GM23338 (cell line): ENCODE measurements around the gene RPS6KB1. TPM values are rescaled to one million over a fixed set of nuclear protein-coding genes. Genes with fewer than 3 reads are reported as not detected.
"Not testable (repeated sequence)": the region's sequence is repeated elsewhere in the genome, so short reads cannot be mapped to it uniquely, and the experiment has no call there.

Experiments used
- ATAC-seq: fragments of 200-7000 bp; cut with Tn5 transposase; 3 replicates; pipeline ENCODE4 v1.9.1; 2020
- DNase-seq: peaks from one replicate; pipeline ENCODE4 v3.0.0-alpha.2; 2015; ENCODE audit warnings: low spot score
- H2AFZ ChIP-seq: fragments of 200-600 bp; sonication (generic); 2 replicates; pipeline ENCODE4 v1.8.0; 2016; ENCODE audit warnings: antibody characterized with exemption, mild to moderate bottlenecking, moderate library complexity
- H3F3A ChIP-seq: fragments of 200-600 bp; sonication (generic); replicated peaks from 2 replicates; pipeline ENCODE4 v1.8.0; 2017; ENCODE audit warnings: antibody characterized with exemption, mixed run types, low read depth
- H3K27ac ChIP-seq: fragments of 200-600 bp; sonication (generic); 2 replicates; pipeline ENCODE4 v1.6.1; 2016; ENCODE audit warnings: low read depth
- H3K27me3 ChIP-seq: fragments of 200-600 bp; sonication (generic); 2 replicates; pipeline ENCODE4 v1.8.0; 2016; ENCODE audit warnings: mild to moderate bottlenecking, mixed run types, moderate library complexity; ENCODE audit not compliant: insufficient read depth
- H3K36me3 ChIP-seq: fragments of 200-600 bp; sonication (generic); 2 replicates; pipeline ENCODE4 v1.8.0; 2016; ENCODE audit warnings: mild to moderate bottlenecking; ENCODE audit not compliant: insufficient read depth
- H3K4me1 ChIP-seq: fragments of 200-600 bp; sonication (generic); 2 replicates; pipeline ENCODE4 v1.8.0; 2016; ENCODE audit warnings: mild to moderate bottlenecking, moderate library complexity; ENCODE audit not compliant: insufficient read depth
- H3K4me2 ChIP-seq: fragments of 200-600 bp; sonication (generic); 2 replicates; pipeline ENCODE4 v1.7.1; 2017; ENCODE audit warnings: mixed run types
- H3K4me3 ChIP-seq: fragments of 200-600 bp; sonication (generic); 2 replicates; pipeline ENCODE4 v1.6.1; 2016; ENCODE audit warnings: mixed run types
- H3K79me2 ChIP-seq: fragments of 200-600 bp; sonication (generic); replicated peaks from 2 replicates; pipeline ENCODE4 v1.8.0; 2017; ENCODE audit warnings: mild to moderate bottlenecking; ENCODE audit not compliant: insufficient read depth
- H3K9me2 ChIP-seq: fragments of 200-600 bp; sonication (generic); 2 replicates; pipeline ENCODE4 v1.8.0; 2017; ENCODE audit not compliant: insufficient read depth
- H4K20me1 ChIP-seq: fragments of 200-600 bp; sonication (generic); replicated peaks from 2 replicates; pipeline ENCODE4 v1.8.0; 2017; ENCODE audit warnings: mild to moderate bottlenecking; ENCODE audit not compliant: insufficient read depth
- H3K27ac Mint-ChIP-seq: 2 replicates; pipeline ENCODE4 v1.8.0; 2020; ENCODE audit warnings: inconsistent platforms, mild to moderate bottlenecking, moderate library complexity, mixed read lengths
- H3K27me3 Mint-ChIP-seq: 3 replicates; pipeline ENCODE4 v1.8.0; 2022; ENCODE audit warnings: low read depth, mild to moderate bottlenecking, moderate library complexity, mixed read lengths, inconsistent platforms; ENCODE audit not compliant: insufficient read depth, poor library complexity
- H3K36me3 Mint-ChIP-seq: 3 replicates; pipeline ENCODE4 v1.8.0; 2021; ENCODE audit warnings: low read depth, mild to moderate bottlenecking, inconsistent platforms, moderate library complexity, mixed read lengths
- H3K4me1 Mint-ChIP-seq: 3 replicates; pipeline ENCODE4 v1.8.0; 2020; ENCODE audit warnings: mild to moderate bottlenecking, inconsistent platforms, mixed read lengths
- H3K4me3 Mint-ChIP-seq: 3 replicates; pipeline ENCODE4 v1.8.0; 2021; ENCODE audit warnings: moderate library complexity, mild to moderate bottlenecking, inconsistent platforms, mixed read lengths
- H3K9me3 Mint-ChIP-seq: 3 replicates; pipeline ENCODE4 v1.8.0; 2020; ENCODE audit warnings: moderate library complexity, mild to moderate bottlenecking, inconsistent platforms, mixed read lengths
- CREB1 ChIP-seq: fragments of 250-450 bp; sonication (Bioruptor Pico); IDR thresholded peaks from 2 replicates; pipeline ENCODE4 v1.5.0; 2020; ENCODE audit warnings: low read depth, mild to moderate bottlenecking, moderate library complexity
- ETS1 ChIP-seq: IDR thresholded peaks from 2 replicates; pipeline ENCODE4 v1.6.1; 2016; ENCODE audit warnings: antibody characterized with exemption
- EZH2 ChIP-seq: fragments of 200-600 bp; sonication (generic); IDR thresholded peaks from one replicate; pipeline ENCODE4 v1.8.0; 2017; ENCODE audit warnings: antibody characterized with exemption, mild to moderate bottlenecking, low read depth; ENCODE audit not compliant: unreplicated experiment
- POLR2AphosphoS5 ChIP-seq: IDR thresholded peaks from 2 replicates; pipeline ENCODE4 v1.6.1; 2016; ENCODE audit warnings: antibody characterized with exemption, low read depth
- ZNF331 ChIP-seq: fragments of 250-450 bp; sonication (Bioruptor Pico); IDR thresholded peaks from 2 replicates; pipeline ENCODE4 v1.5.0; 2020; ENCODE audit warnings: low read depth, mild to moderate bottlenecking, moderate library complexity
- ZNF462 ChIP-seq: fragments of 250-450 bp; sonication (Bioruptor Pico); IDR thresholded peaks from 2 replicates; pipeline ENCODE4 v1.5.0; 2020; ENCODE audit warnings: mild to moderate bottlenecking, moderate library complexity
- polyA plus RNA-seq: library from polyadenylated mRNA; unstranded; fragments of >200 nt; fragmentation: Nextera tagmentation; extraction: Ambion mirVana; gene quantifications from 2 replicates; pipeline ENCODE4 v1.2.1, GENCODE V29; 2016
- total RNA-seq: library from RNA; depleted of rRNA; stranded (reverse); fragments of >200 nt; shearing (Covaris generic); gene quantifications from 2 replicates; pipeline ENCODE4 v1.2.3, GENCODE V29; 2014

RPS6KB1 gene
- total and polyA plus RNA-seq, 2 experiments from 2014 or later, result 19.5 to 21.7 TPM

GRCh38 chr17:59963738-59964481, 71.0 kb downstream of the RPS6KB1 start (continued):
- TF ChIP-seq ZNF462 (CRISPR knock-in tag) (no peak), EZH2 (no peak), POLR2AphosphoS5 (no peak), ZNF331 (CRISPR knock-in tag) (no peak), ETS1 (no peak)

- Histone ChIP-seq H3K4me2 (peak within 1 kb of the TSS; percentile 93), H2AFZ (peak within 1 kb of the TSS; percentile 100), H3K27ac (no peak within 1 kb of the TSS), H4K20me1 (no peaks in the 10 kb centered on the region), H3K9me2 (no peaks in the 10 kb centered on the region), H3K79me2 (no peaks in the 10 kb centered on the region), H3K36me3 (no peaks in the 10 kb centered on the region), H3K27me3 (peaks cover 20% of the 10 kb centered on the region), H3K4me3 (peak within 1 kb of the TSS; percentile 95), H3K4me1 (no peaks in the 10 kb centered on the region), H3F3A (peaks cover 7% of the 10 kb centered on the region; the same call in 1 of the 2 replicates)
- Mint-ChIP-seq H3K9me3 (no peaks in the 10 kb centered on the region; the same call in 2 of the 3 replicates), H3K4me1 (peaks cover 6% of the 10 kb centered on the region; the same call in 2 of the 3 replicates), H3K27me3 (peaks cover 13% of the 10 kb centered on the region), H3K4me3 (peak within 1 kb of the TSS; percentile 79), H3K36me3 (no peaks in the 10 kb centered on the region), H3K27ac (no peak within 1 kb of the TSS)
- DNase-seq (peak; percentile 94), ATAC-seq (peak; percentile 93)
- TF ChIP-seq POLR2AphosphoS5 (peak; percentile 62), CREB1 (CRISPR knock-in tag) (no peak)
Observed at GRCh38 chr17:59964482-59965328, 71.8 kb downstream of the RPS6KB1 start, which contains the start of gene RNFT1. Gene RNFT1 (minus strand): TSS chr17:59964740. CDS start chr17:59964663, 77 bp downstream.

- H3K27ac ChIP-seq, H3K9me2 ChIP-seq, H3K79me2 ChIP-seq, H3K4me3 Mint-ChIP-seq, H3F3A ChIP-seq, H3K27me3 Mint-ChIP-seq, H4K20me1 ChIP-seq, H3K4me3 ChIP-seq, H3K9me3 Mint-ChIP-seq, ATAC-seq, H3K27me3 ChIP-seq, DNase-seq, H3K27ac Mint-ChIP-seq, H3K4me1 Mint-ChIP-seq, H3K4me1 ChIP-seq, H3K36me3 ChIP-seq, H3K4me2 ChIP-seq, H3K36me3 Mint-ChIP-seq, H2AFZ ChIP-seq: not testable (repeated sequence)
Observed at GRCh38 chr17:59971771-59972170, 78.8 kb downstream of the RPS6KB1 start.
